Measurements from ENCODE around the gene EEF1AKMT3.

DNA sequence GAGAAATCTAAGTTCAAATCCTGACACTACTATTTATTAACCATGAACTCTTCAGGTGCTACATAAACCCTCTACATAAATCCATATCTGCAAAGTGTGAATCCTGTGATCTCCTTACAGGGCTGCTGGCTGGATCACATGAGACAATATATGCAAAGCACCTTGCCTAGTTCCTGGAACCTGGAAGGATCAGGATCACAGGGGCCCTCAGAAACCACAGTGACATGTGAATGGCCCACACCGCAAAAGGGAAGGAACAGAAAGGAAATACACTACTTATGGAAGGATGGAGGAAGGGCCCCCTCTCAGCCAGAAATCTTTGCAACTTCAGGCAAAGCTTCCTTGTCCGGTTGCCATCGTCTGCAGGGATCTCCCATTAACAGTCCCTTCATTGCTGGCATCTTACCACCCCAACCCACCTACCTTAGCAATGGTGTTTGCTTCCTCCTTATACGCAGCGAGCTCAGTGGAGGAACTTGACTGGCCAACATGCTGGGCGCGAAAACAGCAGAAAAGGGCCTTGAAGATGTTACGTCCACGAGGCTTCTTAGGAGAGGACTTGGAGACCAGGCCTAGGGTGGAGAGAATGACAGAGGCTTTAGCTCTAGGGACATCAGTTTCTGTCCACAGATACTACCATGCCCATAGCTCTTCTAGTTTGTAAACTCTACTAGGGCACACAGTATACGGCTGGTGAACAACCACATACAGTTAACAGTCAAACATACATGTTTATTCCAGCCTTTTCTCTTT is 56.8 kb downstream of the EEF1AKMT3 start:
- TF ChIP-seq EZH2 (IDR thresholded peaks at IDR 0.05; ENCODE audit: low read length, unreplicated experiment), result no peak
- TF ChIP-seq, protein P1, sequence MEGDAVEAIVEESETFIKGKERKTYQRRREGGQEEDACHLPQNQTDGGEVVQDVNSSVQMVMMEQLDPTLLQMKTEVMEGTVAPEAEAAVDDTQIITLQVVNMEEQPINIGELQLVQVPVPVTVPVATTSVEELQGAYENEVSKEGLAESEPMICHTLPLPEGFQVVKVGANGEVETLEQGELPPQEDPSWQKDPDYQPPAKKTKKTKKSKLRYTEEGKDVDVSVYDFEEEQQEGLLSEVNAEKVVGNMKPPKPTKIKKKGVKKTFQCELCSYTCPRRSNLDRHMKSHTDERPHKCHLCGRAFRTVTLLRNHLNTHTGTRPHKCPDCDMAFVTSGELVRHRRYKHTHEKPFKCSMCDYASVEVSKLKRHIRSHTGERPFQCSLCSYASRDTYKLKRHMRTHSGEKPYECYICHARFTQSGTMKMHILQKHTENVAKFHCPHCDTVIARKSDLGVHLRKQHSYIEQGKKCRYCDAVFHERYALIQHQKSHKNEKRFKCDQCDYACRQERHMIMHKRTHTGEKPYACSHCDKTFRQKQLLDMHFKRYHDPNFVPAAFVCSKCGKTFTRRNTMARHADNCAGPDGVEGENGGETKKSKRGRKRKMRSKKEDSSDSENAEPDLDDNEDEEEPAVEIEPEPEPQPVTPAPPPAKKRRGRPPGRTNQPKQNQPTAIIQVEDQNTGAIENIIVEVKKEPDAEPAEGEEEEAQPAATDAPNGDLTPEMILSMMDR (conservative IDR thresholded peaks at IDR 0.05; ENCODE audit: low read depth, low read length), result no peak
